HUES6 (cell line): ENCODE data around the gene PAPSS1.
"Not testable (repeated sequence)": the region's sequence is repeated elsewhere in the genome, so short reads cannot be mapped to it uniquely, and the experiment has no call there.

Experiments used
- H3K27ac ChIP-seq: 2 replicates; pipeline ENCODE4 v1.7.0; 2013; ENCODE audit warnings: low read depth, mild to moderate bottlenecking, low read length, inconsistent platforms
- H3K27me3 ChIP-seq: 2 replicates; pipeline ENCODE4 v1.6.1; 2013; ENCODE audit warnings: low read length; ENCODE audit not compliant: control insufficient read depth, insufficient read depth
- H3K36me3 ChIP-seq: 2 replicates; pipeline ENCODE4 v1.6.1; 2013; ENCODE audit warnings: low read length; ENCODE audit not compliant: control insufficient read depth, insufficient read depth
- H3K4me1 ChIP-seq: 2 replicates; pipeline ENCODE4 v1.6.1; 2013; ENCODE audit warnings: low read length; ENCODE audit not compliant: control insufficient read depth, insufficient read depth
- H3K4me3 ChIP-seq: 2 replicates; pipeline ENCODE4 v1.5.1; 2013; ENCODE audit warnings: low read depth, low read length
- H3K9ac ChIP-seq: one replicate; pipeline ENCODE4 v1.6.1; 2013; ENCODE audit warnings: mild to moderate bottlenecking, low read length
- H3K9me3 ChIP-seq: 2 replicates; pipeline ENCODE4 v1.6.1; 2013; ENCODE audit warnings: low read depth, low read length; ENCODE audit not compliant: control insufficient read depth, insufficient read depth

PAPSS1 gene

GRCh38 chr4:107710493-107711459 is 9.3 kb downstream of the PAPSS1 start:
- H3K27ac ChIP-seq = no peak overlapping the region
- H3K9me3 ChIP-seq = peaks cover 23% of the 10 kb centered on the region
- no peak overlapping the region for H3K9ac ChIP-seq
- peaks cover 12% of the 10 kb centered on the region for H3K36me3 ChIP-seq
- H3K27me3 ChIP-seq = no peaks in the 10 kb centered on the region
- H3K4me3 ChIP-seq = no peak overlapping the region
- H3K4me1 ChIP-seq = no peaks in the 10 kb centered on the region

- Histone ChIP-seq H3K27ac (no peak overlapping the region), H3K27me3 (no peaks in the 10 kb centered on the region), H3K9ac (no peak overlapping the region), H3K9me3 (peaks cover 32% of the 10 kb centered on the region), H3K36me3 (peaks cover 12% of the 10 kb centered on the region), H3K4me3 (no peak overlapping the region), H3K4me1 (no peaks in the 10 kb centered on the region)
Observed at GRCh38 chr4:107709916-107710315, 10.1 kb downstream of the PAPSS1 start.

- Histone ChIP-seq H3K27ac (no peak overlapping the region), H3K36me3 (peaks cover 9% of the 10 kb centered on the region), H3K9ac (no peak overlapping the region), H3K4me3 (no peak overlapping the region), H3K27me3 (no peaks in the 10 kb centered on the region), H3K4me1 (no peaks in the 10 kb centered on the region), H3K9me3 (peaks cover 33% of the 10 kb centered on the region)
Observed at GRCh38 chr4:107708225-107708624, 11.8 kb downstream of the PAPSS1 start.

- H3K9ac ChIP-seq = no peak overlapping the region
- H3K9me3 ChIP-seq = peaks cover 33% of the 10 kb centered on the region
- no peaks in the 10 kb centered on the region for H3K4me1 ChIP-seq
- H3K27ac ChIP-seq = no peak overlapping the region
- H3K4me3 ChIP-seq = no peak overlapping the region
- no peaks in the 10 kb centered on the region for H3K27me3 ChIP-seq
- peaks cover 16% of the 10 kb centered on the region for H3K36me3 ChIP-seq
Observed at GRCh38 chr4:107705742-107706556, 14.1 kb downstream of the PAPSS1 start.

GRCh38 chr4:107701565-107701964 is 18.5 kb downstream of the PAPSS1 start:
- H3K9me3 ChIP-seq = peaks cover 16% of the 10 kb centered on the region
- H3K4me1 ChIP-seq = no peaks in the 10 kb centered on the region
- peaks cover 32% of the 10 kb centered on the region for H3K36me3 ChIP-seq
- no peak overlapping the region for H3K9ac ChIP-seq
- H3K4me3 ChIP-seq = no peak overlapping the region
- H3K27me3 ChIP-seq = no peaks in the 10 kb centered on the region
- H3K27ac ChIP-seq = no peak overlapping the region

- Histone ChIP-seq H3K9me3 (peaks cover 3% of the 10 kb centered on the region), H3K27me3 (no peaks in the 10 kb centered on the region), H3K9ac (no peak overlapping the region), H3K4me1 (no peaks in the 10 kb centered on the region), H3K36me3 (peaks cover 35% of the 10 kb centered on the region), H3K27ac (no peak overlapping the region), H3K4me3 (no peak overlapping the region)
Observed at GRCh38 chr4:107699466-107700206, 20.4 kb downstream of the PAPSS1 start.

GRCh38 chr4:107696187-107696586 is 23.8 kb downstream of the PAPSS1 start:
- H3K9ac ChIP-seq, H3K4me1 ChIP-seq, H3K4me3 ChIP-seq, H3K9me3 ChIP-seq, H3K27me3 ChIP-seq, H3K27ac ChIP-seq: not testable (repeated sequence)
- peaks cover 46% of the 10 kb centered on the region for H3K36me3 ChIP-seq

- H3K9ac ChIP-seq = no peak overlapping the region
- no peak overlapping the region for H3K27ac ChIP-seq
- peaks cover 1% of the 10 kb centered on the region for H3K4me1 ChIP-seq
- H3K9me3 ChIP-seq = peaks cover 3% of the 10 kb centered on the region; the same call in 1 of the 2 replicates
- H3K27me3 ChIP-seq = no peaks in the 10 kb centered on the region
- H3K36me3 ChIP-seq = peaks cover 28% of the 10 kb centered on the region
- H3K4me3 ChIP-seq = no peak overlapping the region
Observed at GRCh38 chr4:107693132-107693531, 26.9 kb downstream of the PAPSS1 start.

GRCh38 chr4:107692202-107692601 is 27.8 kb downstream of the PAPSS1 start:
- peaks cover 26% of the 10 kb centered on the region for H3K36me3 ChIP-seq
- peaks cover 9% of the 10 kb centered on the region for H3K4me1 ChIP-seq
- no peak overlapping the region for H3K4me3 ChIP-seq
- H3K27ac ChIP-seq = no peak overlapping the region
- peaks cover 3% of the 10 kb centered on the region; the same call in 1 of the 2 replicates for H3K9me3 ChIP-seq
- no peak overlapping the region for H3K9ac ChIP-seq
- no peaks in the 10 kb centered on the region for H3K27me3 ChIP-seq

GRCh38 chr4:107691378-107691777 is 28.7 kb downstream of the PAPSS1 start:
- no peak overlapping the region for H3K4me3 ChIP-seq
- peaks cover 24% of the 10 kb centered on the region for H3K36me3 ChIP-seq
- peaks cover 9% of the 10 kb centered on the region for H3K4me1 ChIP-seq
- H3K9me3 ChIP-seq = peaks cover 2% of the 10 kb centered on the region; the same call in 1 of the 2 replicates
- H3K27ac ChIP-seq = no peak overlapping the region
- no peak overlapping the region for H3K9ac ChIP-seq
- H3K27me3 ChIP-seq = no peaks in the 10 kb centered on the region
